Osteoblast (primary cell): ENCODE measurements around the gene DPH1. TPM values are rescaled to one million over a fixed set of nuclear protein-coding genes. Genes with fewer than 3 reads are reported as not detected.

Experiments
- DNase-seq: peaks from one replicate; pipeline ENCODE4 v3.0.0; 2011; ENCODE audit warnings: low spot score, mixed read lengths; ENCODE audit not compliant: insufficient read length; ENCODE audit errors: missing footprints
- H2AFZ ChIP-seq: 2 replicates; pipeline ENCODE4 v1.6.0; 2011; ENCODE audit warnings: mild to moderate bottlenecking, low read length
- H3K27ac ChIP-seq: 2 replicates; pipeline ENCODE4 v1.5.1; 2011; ENCODE audit warnings: mild to moderate bottlenecking, low read depth, low read length, moderate library complexity
- H3K27me3 ChIP-seq: 2 replicates; pipeline ENCODE4 v1.6.0; 2012; ENCODE audit warnings: mild to moderate bottlenecking, control low read depth, inconsistent platforms, low read length, moderate library complexity; ENCODE audit not compliant: insufficient read depth
- H3K36me3 ChIP-seq: 2 replicates; pipeline ENCODE4 v1.5.1; 2011; ENCODE audit warnings: mild to moderate bottlenecking, low read length, control low read depth, moderate library complexity; ENCODE audit not compliant: insufficient read depth
- H3K4me1 ChIP-seq: 2 replicates; pipeline ENCODE4 v1.5.1; 2011; ENCODE audit warnings: mild to moderate bottlenecking, low read length, control low read depth, moderate library complexity; ENCODE audit not compliant: insufficient read depth
- H3K4me2 ChIP-seq: 2 replicates; pipeline ENCODE4 v1.6.0; 2011; ENCODE audit warnings: mild to moderate bottlenecking, low read length; ENCODE audit not compliant: insufficient read depth
- H3K4me3 ChIP-seq: fragments of 200-600 bp; sonication (generic); 3 replicates; pipeline ENCODE4 v1.5.1; 2012; ENCODE audit warnings: mild to moderate bottlenecking, low read length, inconsistent platforms; ENCODE audit not compliant: insufficient read depth
- H3K79me2 ChIP-seq: 2 replicates; pipeline ENCODE4 v1.6.0; 2012; ENCODE audit warnings: mild to moderate bottlenecking, low read length, control low read depth, inconsistent platforms; ENCODE audit not compliant: insufficient read depth
- H3K9me3 ChIP-seq: 2 replicates; pipeline ENCODE4 v1.5.1; 2011; ENCODE audit warnings: low read depth, low read length, control low read depth
- H4K20me1 ChIP-seq: 2 replicates; pipeline ENCODE4 v1.6.0; 2012; ENCODE audit warnings: mild to moderate bottlenecking, low read length, control low read depth; ENCODE audit not compliant: insufficient read depth
- total RNA-seq: library from RNA; depleted of rRNA; stranded (reverse); fragments of >200 nt; gene quantifications from 2 replicates; pipeline ENCODE4 v1.2.3, GENCODE V29; 2012
- TF ChIP-seq, protein P1 (sequence below): IDR thresholded peaks from 2 replicates; pipeline ENCODE4 v1.5.1; 2011; ENCODE audit warnings: mild to moderate bottlenecking, low read depth, low read length, moderate library complexity; ENCODE audit errors: extremely low read depth

DPH1 gene
- total RNA-seq, 1 donor: 63.7 TPM

DNA sequence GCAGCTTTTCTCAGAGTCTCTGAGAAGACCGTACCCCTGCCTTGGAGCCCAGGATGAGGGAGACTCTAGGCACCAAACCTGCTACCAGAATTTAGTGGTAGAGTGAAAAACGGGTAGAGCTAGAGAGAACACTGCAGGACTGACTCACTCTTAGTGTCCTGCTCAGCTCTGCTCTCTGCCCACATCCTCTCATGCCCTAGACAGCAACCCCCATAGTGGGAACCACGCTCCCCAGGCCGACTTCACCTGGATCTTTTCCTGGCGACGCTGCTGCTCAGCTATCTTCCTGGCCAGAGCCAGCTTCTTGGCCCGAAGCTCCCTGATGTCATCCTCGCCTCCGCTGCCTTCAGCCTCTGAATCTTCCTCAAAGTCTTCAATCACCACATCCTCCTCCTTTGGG lies 51.6 kb downstream of the DPH1 start:
- no peaks in the 10 kb centered on the region for H4K20me1 ChIP-seq
- peak overlapping the region; percentile 84 for H3K27ac ChIP-seq
- H3K36me3 ChIP-seq: peaks cover 49% of the 10 kb centered on the region
- H3K27me3 ChIP-seq: no peaks in the 10 kb centered on the region
- H3K79me2 ChIP-seq: no peaks in the 10 kb centered on the region
- peak; percentile 96 for DNase-seq
- TF ChIP-seq, protein P1, sequence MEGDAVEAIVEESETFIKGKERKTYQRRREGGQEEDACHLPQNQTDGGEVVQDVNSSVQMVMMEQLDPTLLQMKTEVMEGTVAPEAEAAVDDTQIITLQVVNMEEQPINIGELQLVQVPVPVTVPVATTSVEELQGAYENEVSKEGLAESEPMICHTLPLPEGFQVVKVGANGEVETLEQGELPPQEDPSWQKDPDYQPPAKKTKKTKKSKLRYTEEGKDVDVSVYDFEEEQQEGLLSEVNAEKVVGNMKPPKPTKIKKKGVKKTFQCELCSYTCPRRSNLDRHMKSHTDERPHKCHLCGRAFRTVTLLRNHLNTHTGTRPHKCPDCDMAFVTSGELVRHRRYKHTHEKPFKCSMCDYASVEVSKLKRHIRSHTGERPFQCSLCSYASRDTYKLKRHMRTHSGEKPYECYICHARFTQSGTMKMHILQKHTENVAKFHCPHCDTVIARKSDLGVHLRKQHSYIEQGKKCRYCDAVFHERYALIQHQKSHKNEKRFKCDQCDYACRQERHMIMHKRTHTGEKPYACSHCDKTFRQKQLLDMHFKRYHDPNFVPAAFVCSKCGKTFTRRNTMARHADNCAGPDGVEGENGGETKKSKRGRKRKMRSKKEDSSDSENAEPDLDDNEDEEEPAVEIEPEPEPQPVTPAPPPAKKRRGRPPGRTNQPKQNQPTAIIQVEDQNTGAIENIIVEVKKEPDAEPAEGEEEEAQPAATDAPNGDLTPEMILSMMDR: no peak
- H3K4me3 ChIP-seq: no peak overlapping the region
- H3K4me1 ChIP-seq: peaks cover 34% of the 10 kb centered on the region
- H3K4me2 ChIP-seq: peak overlapping the region; percentile 38
- no peak overlapping the region for H2AFZ ChIP-seq
- H3K9me3 ChIP-seq: no peaks in the 10 kb centered on the region

DNA sequence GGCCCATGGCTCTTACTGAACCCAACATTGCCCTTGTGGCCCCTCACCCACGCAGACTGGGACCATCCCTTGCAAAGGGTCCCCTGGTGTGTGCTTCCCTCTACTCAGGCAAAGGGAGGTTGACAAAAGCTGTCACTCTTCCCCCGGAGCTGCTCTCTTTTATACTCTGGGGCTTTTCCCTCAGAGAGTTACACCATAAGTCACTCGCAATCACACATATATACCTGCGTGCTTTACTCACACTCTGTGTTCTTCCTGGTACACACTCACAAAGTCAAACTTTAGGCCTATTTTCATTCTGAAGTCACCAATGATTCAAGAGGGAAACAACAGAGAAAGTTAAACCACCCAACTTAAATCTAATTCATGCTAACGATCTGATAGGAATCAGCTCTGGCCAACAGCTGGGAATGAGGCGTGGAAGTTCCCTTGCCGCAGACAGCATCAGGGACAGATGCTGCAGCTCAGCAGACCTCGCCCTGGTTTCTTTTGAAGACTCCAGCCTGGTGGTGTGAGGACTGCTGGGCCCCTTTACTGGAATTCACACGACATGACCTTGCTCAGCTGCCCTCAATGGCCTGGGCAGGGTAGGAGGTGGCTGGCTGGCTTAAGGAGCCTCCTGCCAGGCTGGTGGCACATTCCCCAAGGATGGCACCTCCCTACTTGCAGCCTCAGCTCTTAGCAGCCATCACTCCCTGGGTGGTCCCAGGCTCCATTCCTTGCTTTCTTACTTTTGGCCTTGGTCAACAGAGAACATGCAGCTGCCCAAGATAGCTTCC lies 52.2 kb downstream of the DPH1 start:
- Histone ChIP-seq H3K4me1 (peaks cover 34% of the 10 kb centered on the region), H3K4me2 (peak overlapping the region; percentile 38), H3K36me3 (peaks cover 44% of the 10 kb centered on the region), H2AFZ (no peak overlapping the region), H4K20me1 (no peaks in the 10 kb centered on the region), H3K4me3 (no peak overlapping the region), H3K27ac (peak overlapping the region; percentile 84), H3K9me3 (no peaks in the 10 kb centered on the region), H3K79me2 (no peaks in the 10 kb centered on the region), H3K27me3 (no peaks in the 10 kb centered on the region)
- TF ChIP-seq, protein P1: no peak
- peak; percentile 83 for DNase-seq

DNA sequence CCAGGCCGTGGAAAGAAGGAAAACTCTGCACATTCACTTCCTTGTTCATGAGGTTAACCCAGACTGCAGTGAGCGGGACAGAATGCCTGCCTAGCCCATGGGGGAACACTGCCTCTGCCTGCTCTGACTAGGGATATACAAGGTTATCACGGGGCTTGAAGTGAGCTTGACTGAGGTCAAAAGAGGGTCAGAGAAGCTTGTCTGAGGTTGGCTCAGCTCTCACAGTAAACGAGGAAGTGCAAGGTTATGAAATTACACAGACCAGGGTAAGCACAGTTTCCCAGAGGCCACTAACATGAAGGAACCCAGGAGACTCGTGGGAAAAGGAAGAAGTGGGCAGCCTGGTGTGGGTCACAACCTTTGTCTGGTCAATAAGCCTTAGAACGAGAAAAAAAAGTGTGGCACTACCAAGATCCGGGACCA lies 53.7 kb downstream of the DPH1 start:
- H3K4me3 ChIP-seq: no peak overlapping the region
- H3K4me2 ChIP-seq: no peak overlapping the region
- H3K27me3 ChIP-seq: no peaks in the 10 kb centered on the region
- peaks cover 36% of the 10 kb centered on the region for H3K4me1 ChIP-seq
- no peak overlapping the region for H2AFZ ChIP-seq
- TF ChIP-seq, protein P1: no peak
- no peaks in the 10 kb centered on the region for H3K9me3 ChIP-seq
- peaks cover 31% of the 10 kb centered on the region for H3K36me3 ChIP-seq
- no peaks in the 10 kb centered on the region for H3K79me2 ChIP-seq
- no peaks in the 10 kb centered on the region for H4K20me1 ChIP-seq
- no peak for DNase-seq
- peak overlapping the region; percentile 56 for H3K27ac ChIP-seq

DNA sequence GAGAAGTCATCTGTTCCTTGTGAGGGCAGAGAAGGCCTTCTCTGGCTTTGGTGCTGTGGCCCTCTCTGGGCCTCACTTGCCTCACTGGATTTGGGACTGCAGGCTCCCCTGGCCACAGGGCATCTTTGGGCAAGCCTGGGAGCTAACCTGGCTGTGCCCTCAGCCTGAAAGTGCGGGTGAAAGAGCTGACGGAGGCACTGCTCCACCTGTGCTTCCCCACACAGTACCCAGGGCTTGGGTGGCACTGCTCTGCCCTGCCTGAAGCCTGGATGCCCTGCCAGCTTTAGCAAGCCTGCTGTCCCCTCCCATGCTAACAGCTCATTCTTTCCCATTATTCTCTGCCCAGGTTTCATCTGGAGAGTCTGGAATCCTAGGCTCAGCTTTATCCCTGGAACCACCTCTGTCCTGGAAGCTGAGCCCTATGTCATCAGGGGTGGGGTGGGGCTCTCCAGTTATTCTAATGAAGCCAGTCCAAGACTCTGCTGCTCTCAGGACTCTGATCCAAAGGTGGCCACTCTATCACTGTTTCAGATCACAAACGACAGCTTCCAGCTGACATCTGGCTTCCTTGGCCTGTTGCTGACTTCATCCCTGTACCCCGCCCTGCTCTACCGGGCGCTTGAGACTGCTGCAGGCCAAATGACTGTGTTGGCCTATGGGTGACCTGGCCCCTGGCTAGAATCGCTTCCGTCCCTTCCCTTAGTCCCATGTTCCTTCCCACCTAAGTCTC lies 54.2 kb downstream of the DPH1 start:
- no peak overlapping the region for H3K4me2 ChIP-seq

More for the DNA sequence above, 54.2 kb downstream of the DPH1 start:
- Histone ChIP-seq H4K20me1 (no peaks in the 10 kb centered on the region), H3K4me1 (peaks cover 42% of the 10 kb centered on the region), H3K27ac (peak overlapping the region; percentile 56), H3K36me3 (peaks cover 28% of the 10 kb centered on the region), H3K4me3 (no peak overlapping the region), H2AFZ (no peak overlapping the region), H3K9me3 (no peaks in the 10 kb centered on the region), H3K79me2 (no peaks in the 10 kb centered on the region), H3K27me3 (no peaks in the 10 kb centered on the region)
- TF ChIP-seq, protein P1: no peak
- peak; percentile 81 for DNase-seq
